Spleen (tissue), 7 donors: ENCODE measurements around the gene RGS6.

ENCODE experiments used
- CTCF ChIP-seq, 11 experiments: fragments of 200-600 bp in 7 of 11; fragments of 450-650 bp in 4 of 11; sonication (generic) in 4 of 11; IDR thresholded peaks in 8 of 11; conservative IDR thresholded peaks in 3 of 11; 1 replicate in 7 of 11; 2 replicates in 4 of 11; pipeline versions ENCODE4 v1.4.0 to v1.8.0; 2016 to 2021; ENCODE audit warnings: antibody characterized with exemption in 11 of 11, inconsistent platforms in 4 of 11, mild to moderate bottlenecking in 1 of 11
- POLR2A ChIP-seq, 3 donors: fragments of 450-650 bp; IDR thresholded peaks; one replicate each; pipeline ENCODE4 v1.5.1; 2017; ENCODE audit warnings: antibody characterized with exemption in 3 of 3, mild to moderate bottlenecking in 1 of 3
- POLR2AphosphoS5 ChIP-seq, 3 donors: sonication (generic); formaldehyde crosslinking; IDR thresholded peaks; one replicate each; pipeline ENCODE4 v1.5.1; 2017; ENCODE audit warnings: antibody characterized with exemption in 3 of 3
- donor health status: DM: no; HTN: no; CAD: no; lungs with moderate emphysema.
- donor health status: DM: no; HTN: no; CAD: no.
- donor health status: DM: no; HTN: no; CAD: no.

GRCh38 chr14:72126561-72126960 lies 194.3 kb downstream of the RGS6 start:
- TF ChIP-seq CTCF (IDR thresholded peaks at IDR 0.05 in 8 of 11, conservative IDR thresholded peaks at IDR 0.05 in 3 of 11): no peak
- no peak for TF ChIP-seq POLR2A (IDR thresholded peaks at IDR 0.05)
- TF ChIP-seq POLR2AphosphoS5 (IDR thresholded peaks at IDR 0.05): no peak
